ENCODE data around the gene FGD4.

DNA sequence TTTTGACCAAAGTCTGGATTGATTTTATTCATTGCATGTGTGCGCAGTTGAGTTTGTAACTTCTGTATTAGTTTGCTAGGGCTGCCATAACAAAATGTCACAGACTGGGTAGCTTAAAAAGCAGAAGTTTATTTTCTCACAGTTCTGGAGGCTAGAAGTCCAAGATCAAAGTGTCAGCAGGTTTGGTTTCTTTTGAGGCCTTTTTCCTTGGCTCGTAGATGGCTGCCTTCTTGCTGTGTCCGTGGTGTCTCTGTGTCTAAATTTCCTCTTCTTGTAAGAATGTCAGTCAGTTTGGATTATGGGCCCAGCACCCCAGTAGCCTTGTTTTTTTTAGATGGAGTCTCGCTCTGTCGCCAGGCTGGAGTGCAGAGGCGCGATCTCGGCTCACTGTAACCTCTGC lies 291.6 kb downstream of the FGD4 start:
- TF ChIP-seq, protein P1, sequence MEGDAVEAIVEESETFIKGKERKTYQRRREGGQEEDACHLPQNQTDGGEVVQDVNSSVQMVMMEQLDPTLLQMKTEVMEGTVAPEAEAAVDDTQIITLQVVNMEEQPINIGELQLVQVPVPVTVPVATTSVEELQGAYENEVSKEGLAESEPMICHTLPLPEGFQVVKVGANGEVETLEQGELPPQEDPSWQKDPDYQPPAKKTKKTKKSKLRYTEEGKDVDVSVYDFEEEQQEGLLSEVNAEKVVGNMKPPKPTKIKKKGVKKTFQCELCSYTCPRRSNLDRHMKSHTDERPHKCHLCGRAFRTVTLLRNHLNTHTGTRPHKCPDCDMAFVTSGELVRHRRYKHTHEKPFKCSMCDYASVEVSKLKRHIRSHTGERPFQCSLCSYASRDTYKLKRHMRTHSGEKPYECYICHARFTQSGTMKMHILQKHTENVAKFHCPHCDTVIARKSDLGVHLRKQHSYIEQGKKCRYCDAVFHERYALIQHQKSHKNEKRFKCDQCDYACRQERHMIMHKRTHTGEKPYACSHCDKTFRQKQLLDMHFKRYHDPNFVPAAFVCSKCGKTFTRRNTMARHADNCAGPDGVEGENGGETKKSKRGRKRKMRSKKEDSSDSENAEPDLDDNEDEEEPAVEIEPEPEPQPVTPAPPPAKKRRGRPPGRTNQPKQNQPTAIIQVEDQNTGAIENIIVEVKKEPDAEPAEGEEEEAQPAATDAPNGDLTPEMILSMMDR (IDR thresholded peaks at IDR 0.05) = no peak
- no peak for TF ChIP-seq POLR2A (IDR thresholded peaks at IDR 0.05)
